K562 (cell line): ENCODE measurements around the gene ARHGEF3. TPM values are rescaled to one million over a fixed set of nuclear protein-coding genes. Genes with fewer than 3 reads are reported as not detected.

Experiments used
- ATAC-seq: fragments of 200-7000 bp; cut with Tn5 transposase; 3 replicates; pipeline ENCODE4 v1.9.1; 2020; ENCODE audit warnings: moderate library complexity
- BruUV-seq: library from RNA; stranded (reverse); fragments of 400-500 nt; replicated peaks from 2 replicates; lab custom pipeline; 2021; lab: Mats Ljungman, UMichigan
- CTCF ChIA-PET: fragments of 300-600 bp; formaldehyde crosslinking; extraction: SDS; loops from one replicate; lab custom pipeline; 2021; ENCODE audit warnings: low intra/inter-chr PET ratio; lab: Yijun Ruan, JAX
- POLR2A ChIA-PET: fragments of 300-600, 350-650 bp; sonication (Branson Sonifier 250); formaldehyde crosslinking; extraction: SDS; loops from one replicate; lab custom pipeline; 2021; ENCODE audit warnings: antibody characterized with exemption, inconsistent platforms; lab: Yijun Ruan, JAX
- DNase-seq, 4 experiments: peaks; one replicate each; pipeline versions ENCODE4 v3.0.0 to v3.0.0-alpha.2; 2011 to 2018; ENCODE audit warnings: low spot score in 3 of 4, mixed read lengths in 3 of 4; ENCODE audit errors: extremely low read depth in 1 of 4
- FAIRE-seq: peaks from 2 replicates; lab custom pipeline; 2011; peaks lifted over from hg19 to GRCh38; lab: Jason Lieb, UNC
- H2AFZ ChIP-seq: 2 replicates; pipeline ENCODE4 v1.6.0; 2011; ENCODE audit warnings: low read depth, low read length, control low read depth, inconsistent platforms
- H3K27ac ChIP-seq: fragments of 200-600 bp; 3 replicates; pipeline ENCODE4 v1.8.0; 2011; ENCODE audit warnings: low read depth, mild to moderate bottlenecking, control low read depth, inconsistent platforms, low read length, moderate library complexity, mixed read lengths; ENCODE audit errors: extremely low read depth
- H3K27me3 ChIP-seq, 2 experiments: fragments of 300-600 bp in 1 of 2; 2 replicates in 1 of 2; 3 replicates in 1 of 2; pipeline versions ENCODE4 v1.6.0 to v1.8.0; 2011; ENCODE audit warnings: inconsistent platforms in 2 of 2, low read length in 2 of 2, mild to moderate bottlenecking in 1 of 2, mixed read lengths in 1 of 2, moderate library complexity in 1 of 2; ENCODE audit not compliant: control insufficient read depth in 2 of 2, insufficient read depth in 2 of 2
- H3K36me3 ChIP-seq: fragments of 300-600 bp; 3 replicates; pipeline ENCODE4 v1.8.0; 2011; ENCODE audit warnings: mild to moderate bottlenecking, low read length, inconsistent platforms; ENCODE audit not compliant: control insufficient read depth, insufficient read depth
- H3K4me1 ChIP-seq, 2 experiments: fragments of 200-600 bp in 1 of 2; replicated peaks in 1 of 2; 2 replicates in 1 of 2; 3 replicates in 1 of 2; pipeline versions ENCODE4 v1.5.1 to v1.8.0; 2011; ENCODE audit warnings: inconsistent platforms in 2 of 2, low read length in 2 of 2, mild to moderate bottlenecking in 1 of 2, mixed read lengths in 1 of 2, moderate library complexity in 1 of 2; ENCODE audit not compliant: control insufficient read depth in 2 of 2, insufficient read depth in 2 of 2
- H3K4me2 ChIP-seq: 2 replicates; pipeline ENCODE4 v1.6.1; 2011; ENCODE audit warnings: low read length, control low read depth, inconsistent platforms, mixed read lengths; ENCODE audit not compliant: insufficient read depth
- H3K4me3 ChIP-seq: fragments of 200-600 bp; sonication (generic), shearing (Covaris generic); 2 replicates; pipeline ENCODE4 v1.5.1; 2016; ENCODE audit warnings: control low read depth, inconsistent platforms
- H3K79me2 ChIP-seq: fragments of 200-600 bp; 3 replicates; pipeline ENCODE4 v1.8.0; 2011; ENCODE audit warnings: low read length, inconsistent platforms; ENCODE audit not compliant: control insufficient read depth, insufficient read depth
- H3K9ac ChIP-seq, 2 experiments: 2 replicates each; pipeline versions ENCODE4 v1.6.0 to v1.6.1; 2011; ENCODE audit warnings: low read depth in 2 of 2, low read length in 2 of 2, control low read depth in 1 of 2, inconsistent platforms in 1 of 2, mild to moderate bottlenecking in 1 of 2, mixed read lengths in 1 of 2; ENCODE audit not compliant: insufficient read depth in 1 of 2
- H3K9me1 ChIP-seq: one replicate; pipeline ENCODE4 v1.6.0; 2011; ENCODE audit warnings: inconsistent platforms, mild to moderate bottlenecking, low read length, moderate library complexity; ENCODE audit not compliant: control insufficient read depth, insufficient read depth
- H3K9me3 ChIP-seq: replicated peaks from 2 replicates; pipeline ENCODE4 v1.5.1; 2011; ENCODE audit warnings: low read depth, low read length, inconsistent platforms; ENCODE audit not compliant: control insufficient read depth, insufficient read depth
- H4K20me1 ChIP-seq: replicated peaks from 2 replicates; pipeline ENCODE4 v1.6.1; 2011; ENCODE audit warnings: low read length, inconsistent platforms, mixed read lengths; ENCODE audit not compliant: control insufficient read depth, insufficient read depth
- CEBPG ChIP-seq, 3 experiments: fragments of 200-800 bp in 1 of 3; sonication (Bioruptor generic) in 1 of 3; sonication (generic) in 1 of 3; formaldehyde crosslinking in 1 of 3; IDR thresholded peaks in 2 of 3; conservative IDR thresholded peaks in 1 of 3; 2 replicates each; pipeline versions ENCODE4 v1.6.1 to v1.8.0; 2016 to 2022; ENCODE audit warnings: missing compliant biosample characterization in 2 of 3, missing genetic modification characterization in 2 of 3, mild to moderate bottlenecking in 1 of 3, missing genetic modification reagents in 1 of 3
- HOXB6 ChIP-seq: fragments of 250-450 bp; sonication (Bioruptor Pico); IDR thresholded peaks from 2 replicates; pipeline ENCODE4 v1.5.1; 2022; ENCODE audit warnings: mild to moderate bottlenecking, borderline replicate concordance
- KAT7 ChIP-seq: sonication (generic); formaldehyde crosslinking; IDR thresholded peaks from 2 replicates; pipeline ENCODE4 v1.8.0; 2022; ENCODE audit warnings: missing genetic modification reagents, mild to moderate bottlenecking, borderline replicate concordance
- LCOR ChIP-seq: sonication (generic); formaldehyde crosslinking; IDR thresholded peaks from 2 replicates; pipeline ENCODE4 v1.8.0; 2022; ENCODE audit warnings: mild to moderate bottlenecking, missing genetic modification reagents
- PHTF2 ChIP-seq: fragments of 250-450 bp; sonication (Bioruptor Pico); IDR thresholded peaks from 2 replicates; pipeline ENCODE4 v1.5.0; 2021; ENCODE audit warnings: mild to moderate bottlenecking
- ZBED1 ChIP-seq: IDR thresholded peaks from 2 replicates; pipeline ENCODE4 v1.6.1; 2014
- ZZZ3 ChIP-seq: fragments of 450-650 bp; IDR thresholded peaks from 2 replicates; pipeline ENCODE4 v1.6.1; 2016; ENCODE audit warnings: antibody characterized with exemption, mild to moderate bottlenecking, moderate library complexity
- WGBS: fragments of 100-300 bp; shearing (Covaris generic); methylation state at CpG from one replicate; pipeline ENCODE4 v1.1.6; 2016; ENCODE audit warnings: low coverage, mixed read lengths; ENCODE audit not compliant: insufficient coverage; ENCODE audit errors: missing lambda C conversion rate; 5-methylcytosine and 5-hydroxymethylcytosine counted together
- in situ Hi-C: fragments of 300-500 bp; cut with MboI; formaldehyde crosslinking; loops from 4 replicates; pipeline ENCODE4 v1.15.0; 2018; ENCODE audit warnings: inconsistent platforms, mixed read lengths
- intact Hi-C: fragments of 100-400 bp; cut with micrococcal nuclease; formaldehyde crosslinking; loops from 2 replicates; pipeline ENCODE4 v1.14.2; 2022
- polyA plus RNA-seq, 8 experiments: library from polyadenylated mRNA; depleted of rRNA in 4 of 8; stranded (reverse) in 5 of 8; unstranded in 3 of 8; fragments of >200 nt; fragmentation: Nextera tagmentation in 2 of 8; fragmentation: Illumina TruSeq in 1 of 8; extraction: Ambion mirVana in 2 of 8; extraction: Trizol in 1 of 8; gene quantifications; 2 replicates each; pipeline versions ENCODE4 v1.2.1 to v1.2.3, GENCODE V29; 2011 to 2014; ENCODE audit warnings: inconsistent platforms in 1 of 8, missing spikeins in 1 of 8
- total RNA-seq, 7 experiments: library from RNA; depleted of rRNA in 6 of 7; stranded (reverse); fragments of >200 nt in 6 of 7; fragmentation: Illumina TruSeq in 2 of 7; extraction: Trizol in 2 of 7; gene quantifications; 2 replicates each; pipeline versions ENCODE4 v1.2.1 to v1.2.3, GENCODE V29; 2011 to 2021; ENCODE audit warnings: low replicate concordance in 1 of 7
- TF ChIP-seq, protein P1 (sequence below), 2 experiments: IDR thresholded peaks; 2 replicates each; pipeline ENCODE4 v1.6.1; 2011; ENCODE audit warnings: borderline replicate concordance in 1 of 2, control low read depth in 1 of 2, low read depth in 1 of 2, low read length in 1 of 2, mild to moderate bottlenecking in 1 of 2, mixed read lengths in 1 of 2, moderate library complexity in 1 of 2; ENCODE audit not compliant: insufficient read depth in 1 of 2, insufficient read length in 1 of 2, poor library complexity in 1 of 2, severe bottlenecking in 1 of 2; ENCODE audit errors: extremely low read depth in 1 of 2

ARHGEF3 gene
- total and polyA plus RNA-seq, 9 of the 15 experiments (the other 6 are each of a cell fraction or from before 2014, with no cell fraction given): 0.77 to 2.7 (median 1.4) TPM

DNA sequence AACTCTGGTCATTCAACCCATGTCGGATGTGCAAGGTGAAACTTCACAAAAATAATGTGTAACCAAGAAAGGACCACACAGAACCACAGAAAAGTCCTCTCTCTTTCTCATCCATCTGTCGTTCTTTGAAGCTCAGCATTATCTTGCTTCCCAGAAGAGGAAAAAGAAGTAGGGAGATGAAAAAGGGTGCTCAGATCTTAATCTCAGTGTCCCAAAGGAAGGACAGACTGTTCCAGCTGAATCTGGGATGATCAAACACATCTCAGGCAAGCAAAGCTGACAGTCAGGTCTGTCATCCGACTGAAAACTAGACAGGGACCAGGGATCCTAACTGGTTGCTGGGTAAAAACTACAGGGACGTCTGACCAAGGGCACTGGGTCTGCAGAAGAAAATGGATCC is 16.2 kb downstream of the ARHGEF3 start:
- Histone ChIP-seq H3K36me3 (no peaks in the 10 kb centered on the region), H4K20me1 (no peaks in the 10 kb centered on the region), H3K9ac (no peak overlapping the region), H3K4me1 (no peaks in the 10 kb centered on the region), H3K79me2 (no peaks in the 10 kb centered on the region), H3K4me2 (no peak overlapping the region), H3K4me3 (no peak overlapping the region), H3K9me1 (no peaks in the 10 kb centered on the region), H3K9me3 (no peaks in the 10 kb centered on the region), H2AFZ (no peak overlapping the region), H3K27me3 (peaks cover 2 to 13% of the 10 kb centered on the region in 2 experiments; a peak in 4 of 5 replicates), H3K27ac (no peak overlapping the region)
- TF ChIP-seq LCOR (CRISPR knock-in tag): no peak
- TF ChIP-seq, protein P1, sequence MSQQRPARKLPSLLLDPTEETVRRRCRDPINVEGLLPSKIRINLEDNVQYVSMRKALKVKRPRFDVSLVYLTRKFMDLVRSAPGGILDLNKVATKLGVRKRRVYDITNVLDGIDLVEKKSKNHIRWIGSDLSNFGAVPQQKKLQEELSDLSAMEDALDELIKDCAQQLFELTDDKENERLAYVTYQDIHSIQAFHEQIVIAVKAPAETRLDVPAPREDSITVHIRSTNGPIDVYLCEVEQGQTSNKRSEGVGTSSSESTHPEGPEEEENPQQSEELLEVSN (IDR thresholded peaks at IDR 0.05; ENCODE audit: borderline replicate concordance in 1 of 2, extremely low read depth in 1 of 2, insufficient read depth in 1 of 2, insufficient read length in 1 of 2, low read depth in 1 of 2, low read length in 1 of 2, poor library complexity in 1 of 2, severe bottlenecking in 1 of 2): no peak
- no peak for TF ChIP-seq KAT7 (CRISPR knock-in tag)
- TF ChIP-seq ZZZ3: no peak
- TF ChIP-seq PHTF2 (CRISPR knock-in tag): no peak
- no peak for TF ChIP-seq ZBED1
- no peak for TF ChIP-seq HOXB6 (CRISPR knock-in tag)
- TF ChIP-seq CEBPG (CRISPR knock-in tag; IDR thresholded peaks at IDR 0.05): no peak
- no peak for TF ChIP-seq CEBPG (tag; conservative IDR thresholded peaks at IDR 0.05 in 1 of 2, IDR thresholded peaks at IDR 0.05 in 1 of 2)
- ChIA-PET CTCF (no interaction called here), POLR2A (interaction anchor here (1.6 kb wide), 1 partner anchor 10 kb away, joined by 4 read pairs; no protein-coding TSS in a partner anchor)
- intact Hi-C loops: no loop called here
- ATAC-seq: no peak
- WGBS: 2% methylated on average over 4 of the region's 4 CpGs
- in situ Hi-C loops: loop anchor here (10.0 kb wide), 1 partner anchor 71 kb away; no protein-coding TSS in a partner anchor
- FAIRE-seq: no peak
- DNase-seq: no peak
- BruUV-seq: no TSS peak
